ENCODE data around the gene FHIT. TPM values are rescaled to one million over a fixed set of nuclear protein-coding genes. Genes with fewer than 3 reads are reported as not detected.

The FHIT gene
- total RNA-seq, 1 donor from 2014 or later, result 16.6 TPM

GRCh38 chr3:60101621-60102020 lies 1149.6 kb downstream of the FHIT start:
- intact Hi-C loops (cut with DNase I), result no loop called here
- no peak for DNase-seq (ENCODE audit: low spot score)

GRCh38 chr3:60096403-60096802 lies 1154.8 kb downstream of the FHIT start:
- no peak for DNase-seq (ENCODE audit: low spot score)
- intact Hi-C loops (cut with DNase I), result no loop called here

- DNase-seq (ENCODE audit: low spot score), result no peak
- intact Hi-C loops (cut with DNase I), result no loop called here
These were observed 1155.3 kb downstream of the FHIT start for GRCh38 chr3:60095930-60096329.

GRCh38 chr3:60095516-60095915 lies 1155.7 kb downstream of the FHIT start:
- intact Hi-C loops (cut with DNase I), result no loop called here
- no peak for DNase-seq (ENCODE audit: low spot score)

- intact Hi-C loops (cut with DNase I), result no loop called here
- DNase-seq (ENCODE audit: low spot score), result no peak
These were observed 1156.8 kb downstream of the FHIT start for GRCh38 chr3:60094392-60094947.

- no peak for DNase-seq (ENCODE audit: low spot score)
- intact Hi-C loops (cut with DNase I), result no loop called here
These were observed 1160.7 kb downstream of the FHIT start for GRCh38 chr3:60090548-60090947.

- intact Hi-C loops (cut with DNase I), result no loop called here
- no peak for DNase-seq (ENCODE audit: low spot score)
These were observed 1164.4 kb downstream of the FHIT start for GRCh38 chr3:60086811-60087210.

GRCh38 chr3:60085649-60086048 lies 1165.6 kb downstream of the FHIT start:
- DNase-seq (ENCODE audit: low spot score), result no peak
- intact Hi-C loops (cut with DNase I), result no loop called here

GRCh38 chr3:60081381-60082095 lies 1169.7 kb downstream of the FHIT start:
- no peak for DNase-seq (ENCODE audit: low spot score)
- intact Hi-C loops (cut with DNase I), result no loop called here

GRCh38 chr3:60080648-60081047 lies 1170.6 kb downstream of the FHIT start:
- no peak for DNase-seq (ENCODE audit: low spot score)
- intact Hi-C loops (cut with DNase I), result no loop called here

- intact Hi-C loops (cut with DNase I), result no loop called here
- no peak for DNase-seq (ENCODE audit: low spot score)
These were observed 1172.2 kb downstream of the FHIT start for GRCh38 chr3:60079076-60079475.

- no peak for DNase-seq (ENCODE audit: low spot score)
- intact Hi-C loops (cut with DNase I), result no loop called here
These were observed 1174.9 kb downstream of the FHIT start for GRCh38 chr3:60076331-60076730.

GRCh38 chr3:60073942-60074341 lies 1177.3 kb downstream of the FHIT start:
- intact Hi-C loops (cut with DNase I), result no loop called here

GRCh38 chr3:60073228-60073627 lies 1178.0 kb downstream of the FHIT start:
- no peak for DNase-seq (ENCODE audit: low spot score)
- intact Hi-C loops (cut with DNase I), result no loop called here

More at GRCh38 chr3:60073942-60074341, 1177.3 kb downstream of the FHIT start:
- no peak for DNase-seq (ENCODE audit: low spot score)

GRCh38 chr3:60070366-60070765 lies 1180.9 kb downstream of the FHIT start:
- intact Hi-C loops (cut with DNase I), result no loop called here

GRCh38 chr3:60065227-60065868 lies 1185.9 kb downstream of the FHIT start:
- no peak for DNase-seq (ENCODE audit: low spot score)
- intact Hi-C loops (cut with DNase I), result no loop called here

More at GRCh38 chr3:60070366-60070765, 1180.9 kb downstream of the FHIT start:
- DNase-seq (ENCODE audit: low spot score), result no peak

- intact Hi-C loops (cut with DNase I), result no loop called here
- no peak for DNase-seq (ENCODE audit: low spot score)
These were observed 1186.8 kb downstream of the FHIT start for GRCh38 chr3:60064210-60065178.

GRCh38 chr3:60056404-60056803 lies 1194.8 kb downstream of the FHIT start:
- intact Hi-C loops (cut with DNase I), result no loop called here
- DNase-seq (ENCODE audit: low spot score), result no peak

- DNase-seq (ENCODE audit: low spot score), result no peak
- intact Hi-C loops (cut with DNase I), result no loop called here
These were observed 1195.5 kb downstream of the FHIT start for GRCh38 chr3:60055765-60056164.
